Erythroblast (primary cell): Measurements from ENCODE around the gene CIDEB.

Experiments
- GATA1 ChIP-seq: IDR thresholded peaks from 2 replicates; pipeline ENCODE4 v1.6.1; 2011; ENCODE audit warnings: low read depth, mild to moderate bottlenecking, control low read depth, low read length, moderate library complexity
- POLR2A ChIP-seq: IDR thresholded peaks from 2 replicates; pipeline ENCODE4 v1.6.1; 2011; ENCODE audit warnings: mild to moderate bottlenecking, low read length

- TF ChIP-seq POLR2A: no peak
- no peak for TF ChIP-seq GATA1
These were observed 14.3 kb downstream of the CIDEB start for GRCh38 chr14:24293525-24293924.
